Ovary (tissue), 3 donors: ENCODE data around the gene CKM.

ENCODE experiments used
- CTCF ChIP-seq, 3 donors: fragments of 450-650 bp in 2 of 3; fragments of 200-600 bp in 1 of 3; IDR thresholded peaks; one replicate each; pipeline versions ENCODE4 v1.5.1 to v1.8.0; 2016 to 2022; ENCODE audit warnings: antibody characterized with exemption in 3 of 3, mild to moderate bottlenecking in 1 of 3
- EP300 ChIP-seq: sonication (generic); formaldehyde crosslinking; IDR thresholded peaks from one replicate; pipeline ENCODE4 v1.6.1; 2017; ENCODE audit warnings: antibody characterized with exemption
- POLR2A ChIP-seq: fragments of 450-650 bp; IDR thresholded peaks from one replicate; pipeline ENCODE4 v1.6.1; 2017; ENCODE audit warnings: antibody characterized with exemption, mild to moderate bottlenecking, moderate library complexity
- donor health status: DM: no; HTN: no; CAD: no.

- TF ChIP-seq CTCF (IDR thresholded peaks at IDR 0.05), result no peak
- no peak for TF ChIP-seq EP300
- TF ChIP-seq POLR2A, result no peak
These were observed 30.8 kb downstream of the CKM start for GRCh38 chr19:45291834-45292233.
